HG02981 (cell line): ENCODE data around the gene INTS12.
"Not testable (repeated sequence)": the region's sequence is repeated elsewhere in the genome, so short reads cannot be mapped to it uniquely, and the experiment has no call there.

Experiments used
- ATAC-seq: cut with Tn5 transposase; IDR thresholded peaks from one replicate; pipeline ENCODE4 v1.9.1; 2021; ENCODE audit warnings: mild to moderate bottlenecking, moderate library complexity; ENCODE audit not compliant: unreplicated experiment

Gene INTS12, protein sequence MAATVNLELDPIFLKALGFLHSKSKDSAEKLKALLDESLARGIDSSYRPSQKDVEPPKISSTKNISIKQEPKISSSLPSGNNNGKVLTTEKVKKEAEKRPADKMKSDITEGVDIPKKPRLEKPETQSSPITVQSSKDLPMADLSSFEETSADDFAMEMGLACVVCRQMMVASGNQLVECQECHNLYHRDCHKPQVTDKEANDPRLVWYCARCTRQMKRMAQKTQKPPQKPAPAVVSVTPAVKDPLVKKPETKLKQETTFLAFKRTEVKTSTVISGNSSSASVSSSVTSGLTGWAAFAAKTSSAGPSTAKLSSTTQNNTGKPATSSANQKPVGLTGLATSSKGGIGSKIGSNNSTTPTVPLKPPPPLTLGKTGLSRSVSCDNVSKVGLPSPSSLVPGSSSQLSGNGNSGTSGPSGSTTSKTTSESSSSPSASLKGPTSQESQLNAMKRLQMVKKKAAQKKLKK

DNA sequence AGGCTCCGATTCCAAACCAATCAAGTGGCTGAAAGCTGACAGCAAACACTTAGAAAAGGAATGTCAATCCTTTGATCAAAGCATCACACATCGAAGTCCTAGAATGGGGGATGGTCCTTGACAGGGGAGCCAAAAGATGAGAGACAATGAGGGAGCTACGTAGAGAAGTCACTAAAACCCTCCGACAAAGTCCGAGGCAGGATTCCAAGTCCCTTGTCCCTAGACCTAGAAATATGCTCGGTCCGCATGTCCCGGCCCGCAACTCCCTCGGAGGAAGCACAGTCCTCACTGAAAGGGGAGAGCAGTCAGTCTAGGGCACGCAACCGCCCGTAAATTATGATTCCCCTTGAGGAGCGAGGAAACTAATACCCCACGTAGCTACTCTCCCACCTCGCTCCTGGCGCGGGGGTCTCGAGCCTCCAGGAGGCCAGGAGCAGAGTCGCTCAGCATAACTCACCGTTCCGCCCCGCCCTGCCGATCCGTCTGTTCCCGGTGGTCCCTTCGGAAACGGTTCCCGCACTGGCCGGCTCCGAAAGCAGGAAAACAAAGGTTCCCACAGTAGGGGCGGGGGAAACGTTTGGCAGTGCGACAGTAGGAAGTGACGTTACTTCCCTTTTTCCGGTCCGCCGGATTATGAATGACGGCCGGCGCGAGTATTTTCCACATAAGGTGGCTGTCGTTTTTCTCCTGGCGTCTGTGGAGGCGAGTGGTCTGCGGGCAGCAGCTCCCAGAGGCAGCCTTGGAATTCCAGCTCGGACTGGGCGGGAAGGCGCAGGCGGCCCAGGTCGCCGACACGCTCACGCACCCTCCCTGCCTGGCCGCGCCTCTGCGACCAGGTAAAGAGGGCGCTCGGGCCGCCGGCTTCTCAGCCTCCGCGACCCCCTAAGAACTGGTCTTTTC lies at the start of gene INTS12, which contains the start of gene GSTCD:
Gene INTS12 (minus strand): TSS at position 509 of the 900 bp plus-strand sequence. CDS start 8,684 bp downstream, outside the sequence.
Gene GSTCD (plus strand): TSS at position 604 of the 900 bp plus-strand sequence. CDS start 8,830 bp downstream, outside the sequence.
- peak; percentile 78 for ATAC-seq

DNA sequence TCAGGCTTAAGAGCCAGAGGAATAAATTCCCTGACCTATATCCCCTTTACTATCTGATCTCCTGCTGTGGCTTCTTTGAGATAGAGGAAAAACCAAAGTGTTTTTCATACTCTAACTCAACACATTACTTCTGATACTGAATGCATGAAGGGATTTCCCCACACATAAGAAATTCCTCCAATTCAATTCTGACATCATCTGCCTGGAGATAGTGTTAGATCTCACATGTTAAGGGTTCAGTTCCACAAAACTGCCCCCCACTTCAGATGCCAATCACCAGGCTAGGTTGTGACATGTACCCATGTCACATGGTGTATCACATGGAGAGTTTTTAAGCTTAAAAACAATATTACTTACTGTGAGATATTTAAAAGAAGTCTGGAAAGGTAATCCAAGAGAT lies 46.9 kb upstream of the INTS12 start:
- ATAC-seq: no peak

DNA sequence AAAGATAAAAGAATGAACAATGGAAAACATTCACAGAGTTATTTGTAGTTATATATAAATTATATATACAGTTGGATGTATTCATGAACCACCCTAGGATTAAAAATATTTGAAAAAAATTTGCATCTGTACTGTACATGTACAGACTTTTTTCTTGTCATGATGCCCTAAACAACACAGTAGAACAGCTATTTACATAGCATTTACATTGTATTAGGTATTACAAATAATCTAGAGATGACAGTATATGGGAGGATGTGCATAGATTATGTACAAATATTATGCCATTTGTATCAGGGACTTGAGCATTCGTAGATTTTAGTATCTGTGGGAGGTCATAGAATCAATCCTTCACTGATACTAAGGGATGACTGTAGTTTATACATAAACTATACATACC lies 44.9 kb upstream of the INTS12 start:
- no peak for ATAC-seq

DNA sequence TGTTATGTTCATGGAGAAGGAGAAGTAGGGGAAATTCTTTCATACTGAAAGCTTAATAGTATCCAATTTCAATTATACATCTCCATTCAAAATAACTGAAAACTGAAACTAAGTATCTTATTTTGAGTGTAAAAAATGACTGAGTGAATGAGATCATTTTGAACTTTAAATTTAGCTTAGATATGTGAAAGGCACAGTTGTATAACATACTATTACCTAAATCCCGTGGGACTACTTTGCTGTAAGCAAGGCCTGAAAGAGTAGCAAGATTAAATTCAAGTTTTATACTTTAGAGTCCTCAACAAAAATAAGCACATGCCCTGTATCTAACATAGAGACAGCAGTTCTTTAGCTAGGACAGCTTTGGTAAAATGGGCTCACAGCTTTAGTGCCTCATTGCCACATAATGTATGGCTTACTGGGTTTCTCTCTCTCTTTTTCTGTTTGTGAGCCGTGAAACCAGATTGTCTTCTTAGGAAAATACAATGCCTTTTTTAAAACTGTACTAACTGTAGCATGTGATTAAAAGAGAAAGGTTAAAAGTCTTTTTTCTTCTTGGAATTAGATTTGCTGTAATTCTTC lies 43.3 kb upstream of the INTS12 start:
- no peak for ATAC-seq

DNA sequence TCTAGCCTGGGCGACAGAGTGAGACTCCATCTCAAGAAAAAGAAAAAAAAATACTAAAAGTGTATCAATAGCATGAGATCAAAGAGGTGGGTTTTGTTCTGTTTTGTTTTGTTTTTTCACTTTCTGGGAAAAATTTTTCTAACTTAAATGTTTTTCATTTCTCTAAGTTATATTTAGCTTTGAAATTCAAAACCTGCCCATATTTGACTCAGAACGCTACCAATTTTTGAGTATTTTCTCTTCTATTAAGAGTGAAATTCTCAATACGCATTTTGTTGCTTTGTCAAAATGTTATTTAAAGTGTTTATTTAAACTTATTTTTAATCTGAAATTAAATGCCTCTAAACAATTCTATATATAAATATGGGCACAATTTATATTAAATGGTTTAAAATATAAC lies 39.7 kb upstream of the INTS12 start:
- ATAC-seq: no peak

DNA sequence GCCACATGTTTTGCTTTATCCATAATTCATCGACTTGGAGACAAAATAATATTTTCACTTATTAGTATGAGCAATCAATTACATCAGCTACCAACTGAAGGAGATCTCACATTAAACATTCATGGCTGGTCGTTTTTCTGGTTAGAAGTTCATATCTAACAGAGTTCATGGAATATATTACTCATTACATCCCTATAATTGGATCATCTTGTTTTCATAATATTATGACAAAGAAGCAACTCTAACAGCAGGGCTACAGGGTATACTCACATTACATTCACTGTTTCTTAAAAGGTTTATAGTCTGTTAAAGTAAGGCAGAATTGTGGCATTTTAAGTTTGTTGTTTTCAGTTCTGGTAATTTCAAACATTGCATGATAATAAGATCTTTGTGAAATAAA lies 33.1 kb upstream of the INTS12 start:
- no peak for ATAC-seq

DNA sequence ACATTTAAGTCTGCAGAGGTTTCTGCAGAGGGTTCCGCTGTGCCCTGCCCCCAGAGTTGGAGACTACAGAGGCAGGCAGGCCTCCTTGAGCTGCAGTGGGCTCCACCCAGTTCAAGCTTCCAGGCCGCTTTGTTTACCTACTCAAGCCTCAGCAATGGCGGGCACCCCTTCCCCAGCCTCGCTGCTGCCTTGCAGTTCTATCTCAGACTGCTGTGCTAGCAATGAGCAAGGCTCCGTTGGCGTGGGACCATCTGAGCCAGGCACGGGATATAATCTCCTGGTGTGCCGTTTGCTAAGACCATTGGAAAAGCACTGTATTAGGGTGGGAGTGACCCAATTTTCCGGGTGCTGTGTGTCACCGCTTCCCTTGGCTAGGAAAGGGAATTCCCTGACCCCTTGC lies 26.7 kb upstream of the INTS12 start:
- not testable (repeated sequence) for ATAC-seq

DNA sequence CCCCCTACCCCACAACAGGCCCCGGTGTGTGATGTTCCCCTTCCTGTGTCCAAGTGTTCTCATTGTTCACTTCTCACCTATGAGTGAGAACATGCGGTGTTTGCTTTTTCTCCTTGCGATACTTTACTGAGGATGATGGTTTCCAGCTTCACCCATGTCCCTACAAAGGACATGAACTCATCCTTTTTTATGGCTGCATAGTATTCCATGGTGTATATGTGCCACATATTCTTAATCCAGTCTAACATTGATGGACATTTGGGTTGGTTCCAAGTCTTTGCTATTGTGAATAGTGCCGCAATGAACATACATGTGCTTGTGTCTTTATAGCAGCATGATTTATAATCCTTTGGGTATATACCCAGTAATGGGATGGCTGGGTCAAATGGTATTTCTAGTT lies 21.4 kb upstream of the INTS12 start:
- ATAC-seq: not testable (repeated sequence)

DNA sequence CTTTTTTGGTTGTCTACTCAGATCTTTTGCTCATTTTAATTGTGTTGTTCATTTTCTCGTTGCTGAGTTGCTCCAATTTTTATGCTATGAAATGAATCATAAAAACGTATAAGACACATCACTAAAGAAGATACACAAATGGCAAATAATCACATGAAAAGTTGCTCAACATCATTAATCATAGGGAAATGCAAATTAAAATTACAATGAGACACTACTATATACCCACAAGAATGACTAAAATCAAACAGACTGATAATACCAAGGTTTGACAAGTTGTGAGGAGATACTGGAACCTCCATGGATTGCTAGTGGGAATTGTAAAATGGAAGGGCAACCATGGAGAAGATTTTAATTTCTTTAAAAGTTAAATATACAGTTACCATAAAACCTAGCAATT lies 17.1 kb upstream of the INTS12 start:
- ATAC-seq: no peak

DNA sequence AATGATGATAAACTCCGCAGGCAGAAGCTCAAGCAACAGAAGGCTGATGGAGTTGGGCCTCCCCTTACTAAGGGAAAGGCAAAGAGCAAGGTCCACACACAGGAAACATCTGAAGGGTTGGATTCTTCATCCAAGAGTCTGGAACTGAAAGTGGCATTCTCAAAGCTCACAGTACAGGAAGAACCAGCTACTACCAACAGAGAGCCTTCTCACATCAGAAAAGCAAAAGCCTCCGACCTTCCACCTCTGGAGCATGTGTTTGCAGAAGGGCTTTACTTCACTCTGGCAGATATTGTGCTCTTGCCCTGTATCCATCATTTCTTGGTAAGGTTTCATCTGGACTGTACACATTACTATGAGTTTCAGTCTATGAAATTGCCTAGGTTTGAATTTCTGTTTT lies 10.7 kb upstream of the INTS12 start:
- no peak for ATAC-seq

DNA sequence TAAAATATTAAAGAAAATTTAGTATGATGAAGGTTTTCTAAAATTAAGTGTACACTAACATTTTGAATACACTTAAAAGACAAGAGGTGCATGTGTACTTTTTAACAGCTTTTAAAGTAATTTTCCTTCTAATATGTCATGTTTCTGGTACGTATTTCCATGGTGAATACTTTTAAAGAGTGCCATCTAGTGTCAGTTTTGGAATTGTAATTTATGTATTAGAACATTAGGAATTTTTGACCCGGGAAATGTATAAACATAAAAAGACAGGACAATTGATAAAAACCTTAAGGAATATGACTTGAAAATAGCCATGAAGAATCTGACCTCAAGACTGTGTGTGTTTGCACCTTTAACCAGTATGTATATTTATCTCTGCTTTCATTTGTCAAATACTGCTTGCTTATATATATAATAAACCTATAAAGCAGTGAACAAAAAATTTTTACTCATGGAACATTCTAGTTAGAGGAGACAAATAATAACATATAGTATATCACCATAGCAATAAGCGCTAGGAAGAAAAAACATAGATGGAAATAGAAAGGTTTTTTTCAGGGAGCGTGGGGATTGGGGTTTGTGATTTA lies 7.3 kb upstream of the INTS12 start:
- no peak for ATAC-seq

DNA sequence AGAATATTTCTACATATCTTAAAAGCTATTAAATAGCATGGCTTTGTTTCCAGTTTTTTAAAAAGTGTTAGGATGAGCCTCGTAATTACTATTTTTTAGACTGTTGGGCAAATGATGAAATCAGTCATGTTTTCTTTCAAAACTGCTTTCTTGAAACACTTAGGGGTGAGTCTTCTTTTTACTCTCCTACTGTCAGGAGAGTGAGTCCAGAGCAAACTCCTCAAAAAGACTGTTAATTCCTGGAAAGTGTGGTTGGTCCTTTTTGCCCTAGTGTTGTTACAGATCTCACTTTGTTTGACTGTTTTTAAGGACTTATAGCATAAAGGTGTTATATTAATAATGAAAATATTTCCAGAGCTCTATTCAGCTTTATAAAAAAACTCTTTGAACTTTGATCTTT lies 6.4 kb upstream of the INTS12 start:
- no peak for ATAC-seq

DNA sequence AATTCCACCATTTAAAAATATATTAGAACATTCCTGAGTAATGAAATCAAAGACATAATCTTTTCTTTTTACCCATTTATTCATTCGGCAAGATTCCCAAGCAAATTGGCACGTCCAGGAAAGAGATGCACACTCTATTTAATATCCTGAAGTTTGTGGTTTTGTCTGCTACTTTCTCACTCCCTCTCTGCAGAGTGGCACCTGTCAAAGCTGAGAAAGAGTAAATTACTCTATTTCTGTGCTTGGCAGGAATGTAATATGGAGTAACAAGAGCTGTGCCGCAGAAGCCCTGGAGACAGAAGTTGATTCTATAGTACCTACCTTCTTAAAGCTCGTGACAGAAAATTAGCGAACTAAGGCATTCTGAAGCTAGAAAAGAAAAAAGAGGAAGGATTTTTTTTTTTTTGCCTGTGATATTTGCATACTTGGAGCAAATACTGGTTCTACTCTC lies 5.6 kb upstream of the INTS12 start:
- ATAC-seq: peak; percentile 64

DNA sequence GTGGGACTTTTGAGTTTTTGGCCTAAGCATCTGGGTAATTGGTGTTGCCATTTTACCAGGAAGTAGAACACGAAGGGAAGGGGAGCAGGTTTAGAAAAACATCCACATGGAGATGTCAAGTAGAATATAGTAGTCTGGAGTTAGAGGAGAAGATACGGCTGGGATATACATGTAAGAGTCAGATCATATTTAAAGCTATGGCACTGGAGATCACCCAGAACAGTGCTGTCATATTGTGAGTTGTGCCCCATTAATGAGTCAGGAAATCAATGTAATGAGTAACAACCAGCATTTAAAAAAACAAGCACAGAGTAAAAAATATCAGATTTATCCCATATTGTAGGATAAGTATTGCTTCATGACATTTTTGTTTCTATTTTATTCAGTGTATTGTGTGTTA lies 4.3 kb upstream of the INTS12 start:
- no peak for ATAC-seq

DNA sequence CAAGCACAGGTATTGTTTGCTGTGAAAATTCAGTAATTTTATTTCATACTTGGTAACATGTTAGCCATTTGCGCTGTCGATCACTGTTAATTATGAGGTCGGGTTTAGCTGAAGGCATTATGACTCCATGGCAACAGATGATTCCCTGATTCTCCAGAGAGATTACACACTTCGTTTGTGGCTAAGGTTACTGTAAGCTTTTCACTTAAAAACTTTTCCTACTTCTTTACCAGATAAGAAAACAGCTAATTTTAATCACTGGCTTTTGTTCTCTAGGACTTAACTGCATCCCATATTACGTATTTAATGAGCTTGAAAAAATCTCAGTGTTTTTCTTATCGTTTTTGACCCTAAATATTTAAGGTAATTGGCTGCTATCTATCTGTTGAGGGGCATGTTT lies 2.2 kb upstream of the INTS12 start:
- no peak for ATAC-seq

DNA sequence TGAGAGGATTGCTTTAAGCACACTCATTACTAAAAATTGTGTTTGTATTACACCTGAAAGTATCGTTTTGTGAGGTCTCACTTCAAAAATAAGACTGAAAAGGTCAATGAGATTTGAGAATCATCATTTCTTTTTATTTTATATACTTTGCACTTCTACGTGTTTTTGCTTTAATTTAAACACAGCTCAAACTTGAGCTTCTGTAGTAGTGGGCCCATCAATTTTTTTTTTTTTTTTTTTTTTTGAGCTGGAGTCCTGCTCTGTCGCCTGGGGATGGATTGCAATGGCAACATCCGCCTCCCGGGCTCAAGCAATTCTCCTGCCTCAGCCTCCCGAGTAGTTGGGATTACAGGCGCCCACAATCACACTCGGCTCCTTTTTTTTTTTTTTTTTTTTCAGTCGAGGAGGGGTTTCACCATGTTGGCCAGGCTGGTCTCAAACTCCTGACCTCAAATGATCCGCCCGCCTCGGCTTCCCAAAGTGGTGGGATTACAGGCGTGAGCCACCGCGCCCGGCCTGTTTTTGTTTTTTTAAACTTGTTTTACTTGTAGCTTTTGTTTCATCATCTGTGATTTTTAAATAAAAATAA lies 1.6 kb upstream of the INTS12 start:
- ATAC-seq: no peak

DNA sequence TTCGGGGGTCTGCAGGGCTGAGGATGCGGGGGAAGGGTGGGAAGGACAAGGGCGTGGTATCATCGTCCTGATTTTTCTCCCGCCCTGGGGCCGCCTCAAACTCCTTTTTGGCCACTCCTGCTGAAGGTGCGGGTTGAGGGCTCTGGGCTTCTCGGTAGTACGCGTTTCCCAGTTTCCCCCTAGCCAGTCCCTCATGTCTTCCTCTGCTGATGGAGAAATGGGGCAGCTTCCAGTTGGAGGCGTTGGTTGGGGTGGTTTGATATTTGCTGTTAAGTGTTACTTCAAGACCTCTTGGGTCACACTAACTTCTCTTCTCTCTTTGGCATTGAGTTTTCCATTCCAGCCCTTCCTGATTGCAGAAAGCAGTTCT lies 577 bp upstream of the INTS12 start:
- ATAC-seq: peak; percentile 23

DNA sequence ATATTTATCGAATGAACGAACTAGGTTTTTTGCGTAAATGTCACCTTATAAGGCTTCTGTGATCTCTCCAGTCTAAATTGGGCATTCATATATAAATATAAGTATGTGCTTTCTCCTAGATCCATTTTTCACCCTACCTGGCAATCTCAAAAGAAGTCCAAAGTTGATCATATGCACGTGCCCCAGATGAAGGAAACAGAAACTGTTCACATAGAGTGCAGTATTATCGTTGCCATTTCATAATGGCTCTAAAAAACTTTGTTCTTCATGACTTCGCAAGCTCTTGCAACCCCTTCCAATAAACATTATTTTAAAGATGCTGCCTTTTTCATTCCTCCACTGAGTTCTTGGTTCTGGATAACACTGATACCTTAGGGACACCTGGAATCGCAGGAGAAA lies 708 bp downstream of the INTS12 start:
- no peak for ATAC-seq

DNA sequence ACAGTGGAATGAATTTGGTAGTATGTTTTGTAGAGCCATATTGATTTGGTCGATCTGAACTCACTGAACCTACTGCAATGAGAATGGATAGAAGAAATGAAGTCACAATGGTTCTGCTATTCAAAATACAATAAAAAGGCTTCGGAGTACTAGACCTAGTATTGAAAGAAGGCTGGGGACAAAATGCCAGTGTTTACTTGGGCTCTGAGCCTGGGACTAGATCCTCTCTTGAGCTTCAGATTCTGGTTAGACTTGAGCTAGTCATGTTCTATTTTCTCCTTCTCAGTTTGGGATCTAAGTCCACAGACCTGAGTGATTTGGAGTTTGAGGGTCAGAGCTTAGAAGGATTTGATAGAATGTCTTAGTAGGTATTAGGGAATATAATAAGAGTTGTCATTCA lies 9.9 kb downstream of the INTS12 start:
- ATAC-seq: no peak

DNA sequence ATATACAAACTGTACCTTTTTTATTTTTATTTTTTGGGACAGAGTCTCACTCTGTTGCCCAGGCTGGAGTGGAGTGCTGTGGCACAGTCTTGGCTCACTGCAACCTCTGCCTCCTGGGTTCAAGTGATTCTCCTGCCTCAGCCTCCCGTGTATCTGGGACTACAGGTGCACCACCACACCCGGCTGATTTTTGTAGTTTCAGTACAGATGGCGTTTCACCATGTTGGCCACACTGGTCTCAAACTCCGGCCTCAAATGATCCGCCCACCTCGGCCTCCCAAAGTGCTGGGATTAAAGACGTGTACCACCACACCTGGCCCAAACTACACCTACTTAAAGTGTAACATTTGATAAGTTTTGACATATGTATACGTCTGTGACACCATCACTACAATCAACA lies 12.7 kb downstream of the INTS12 start:
- ATAC-seq: not testable (repeated sequence)

DNA sequence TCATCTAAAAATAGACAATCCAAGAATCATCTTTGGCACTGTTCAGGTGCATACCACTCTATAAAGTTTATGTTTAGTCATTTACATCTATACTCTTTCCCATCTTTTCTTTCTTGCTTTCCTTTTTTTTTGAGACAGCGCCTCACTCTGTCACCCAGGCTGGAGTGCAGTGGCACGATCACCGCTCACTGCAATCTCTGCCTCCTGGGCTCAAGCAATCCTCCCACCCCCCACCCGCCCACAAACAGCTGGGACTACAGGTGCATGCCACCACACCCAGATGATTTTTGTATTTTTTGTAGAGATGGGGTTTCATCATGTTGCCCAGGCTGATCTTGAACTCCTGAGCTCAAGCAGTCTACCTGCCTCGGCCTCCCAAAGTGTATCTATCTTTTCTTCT lies 13.7 kb downstream of the INTS12 start:
- ATAC-seq: not testable (repeated sequence)
